Measurements from ENCODE around the gene XPR1. TPM values are rescaled to one million over a fixed set of nuclear protein-coding genes. Genes with fewer than 3 reads are reported as not detected.
A peak's percentile ranks its signal among the peaks of the same experiment; 100 is the strongest.

Gene XPR1
- total and polyA plus RNA-seq, 10 of the 15 experiments (the other 5 are each of a cell fraction or from before 2014, with no cell fraction given): 1.1 to 33.9 (median 11.3) TPM

DNA sequence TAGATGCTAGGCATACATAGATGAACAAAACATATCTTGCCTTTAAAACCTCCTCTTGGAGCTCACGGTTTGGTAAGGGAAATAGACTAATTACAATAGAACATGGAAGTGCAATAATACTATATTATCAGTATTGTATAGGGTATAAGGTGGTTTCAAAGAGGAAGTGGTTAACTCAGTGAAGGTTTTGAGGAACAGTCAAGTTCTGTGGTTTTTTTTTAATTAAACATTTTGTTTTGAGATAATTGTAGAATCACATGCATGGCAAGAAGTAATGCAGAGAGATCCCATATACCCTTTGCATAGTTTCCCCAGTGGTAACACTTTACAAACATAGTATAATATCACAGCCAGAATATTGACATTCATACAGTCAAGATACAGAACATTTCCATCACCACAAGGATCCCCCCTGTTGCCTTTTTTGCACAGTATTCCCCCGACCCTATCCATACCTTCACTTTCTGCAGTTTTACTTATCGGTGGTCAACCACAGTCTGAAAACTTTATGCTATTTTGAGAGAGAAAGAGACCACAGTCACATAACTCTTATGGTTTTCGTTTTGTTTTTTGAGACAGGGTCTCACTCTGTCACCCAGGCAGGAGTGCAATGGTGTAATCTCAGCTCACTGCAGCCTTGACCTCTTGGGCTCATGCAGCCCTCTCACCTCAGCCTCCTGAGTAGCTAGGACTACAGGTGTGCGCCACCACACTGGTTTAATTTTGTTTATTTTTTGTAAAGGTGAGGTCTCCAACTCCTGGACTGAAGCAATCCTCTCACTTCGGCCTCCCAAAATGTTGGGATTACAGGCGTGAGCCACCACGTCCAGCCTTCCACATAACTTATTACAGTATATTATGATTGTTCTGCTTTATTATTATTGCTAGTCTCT lies 220.4 kb downstream of the XPR1 start:
- ATAC-seq: peak; percentile 81
- no peak overlapping the region for H3K27ac ChIP-seq (ENCODE audit: control insufficient read depth, insufficient read depth)
- ChIA-PET POLR2A (no interaction called here), RAD21 (ENCODE audit: unreplicated experiment) (interaction anchor here (1.9 to 2.6 kb wide), 2 partner anchors 11 to 336 kb away, joined by 4 to 17 read pairs; no protein-coding TSS in a partner anchor), SMC1A (ENCODE audit: uncharacterized antibody, unreplicated experiment) (interaction anchor here (1.4 to 3.2 kb wide), 3 partner anchors 11 to 336 kb away, joined by 4 to 26 read pairs (median 12); no protein-coding TSS in a partner anchor), CTCF (interaction anchor here (0.6 to 2.6 kb wide), 3 partner anchors 10 to 289 kb away, joined by 3 to 27 read pairs (median 3); no protein-coding TSS in a partner anchor)
- DNase-seq (ENCODE audit: low read depth, low spot score): no peak
- H3K79me2 ChIP-seq (ENCODE audit: control insufficient read depth, insufficient read depth, low read length): no peaks in the 10 kb centered on the region
- no peak overlapping the region for H3K4me3 ChIP-seq
- no TSS peak for BruUV-seq (replicated peaks)
- no peaks in the 10 kb centered on the region for H4K20me1 ChIP-seq (ENCODE audit: control insufficient read depth, insufficient read depth)
- in situ Hi-C loops (cut with MboI) (no loop called here), intact Hi-C loops (cut with micrococcal nuclease; ENCODE audit: unreplicated experiment) (no loop called here)
- H3K9ac ChIP-seq (ENCODE audit: control insufficient read depth, insufficient read depth, low read length): no peak overlapping the region
- H3K27me3 ChIP-seq (replicated peaks in 1 of 2; ENCODE audit: control insufficient read depth in 2 of 2, insufficient read depth in 2 of 2, low read length in 1 of 2): no peaks in the 10 kb centered on the region
- 59% methylated on average over 8 of the region's 8 CpGs for WGBS (ENCODE audit: insufficient coverage, insufficient replicate concordance, low lambda C conversion rate, missing lambda C conversion rate)
- H3K9me3 ChIP-seq (replicated peaks; ENCODE audit: control insufficient read depth, insufficient read depth, low read length): peaks cover 4% of the 10 kb centered on the region; the same call in 2 of the 3 replicates
- peak overlapping the region; percentile 44 for H3K4me2 ChIP-seq (ENCODE audit: control insufficient read depth, insufficient read depth)
- FAIRE-seq: no peak
- H2AFZ ChIP-seq (ENCODE audit: control insufficient read depth, low read depth, low read length): no peak overlapping the region
- H3K4me1 ChIP-seq (ENCODE audit: control insufficient read depth, insufficient read depth, low read length): peaks cover 22% of the 10 kb centered on the region
- no peaks in the 10 kb centered on the region for H3K36me3 ChIP-seq (ENCODE audit: control insufficient read depth in 2 of 2, insufficient read depth in 2 of 2, low read length in 1 of 2)
- TF ChIP-seq SMC3 (IDR thresholded peaks at IDR 0.05; ENCODE audit: borderline replicate concordance, low read length): no peak
- no peak for TF ChIP-seq ESRRA (IDR thresholded peaks at IDR 0.05; ENCODE audit: low read length)
- TF ChIP-seq, protein P1, sequence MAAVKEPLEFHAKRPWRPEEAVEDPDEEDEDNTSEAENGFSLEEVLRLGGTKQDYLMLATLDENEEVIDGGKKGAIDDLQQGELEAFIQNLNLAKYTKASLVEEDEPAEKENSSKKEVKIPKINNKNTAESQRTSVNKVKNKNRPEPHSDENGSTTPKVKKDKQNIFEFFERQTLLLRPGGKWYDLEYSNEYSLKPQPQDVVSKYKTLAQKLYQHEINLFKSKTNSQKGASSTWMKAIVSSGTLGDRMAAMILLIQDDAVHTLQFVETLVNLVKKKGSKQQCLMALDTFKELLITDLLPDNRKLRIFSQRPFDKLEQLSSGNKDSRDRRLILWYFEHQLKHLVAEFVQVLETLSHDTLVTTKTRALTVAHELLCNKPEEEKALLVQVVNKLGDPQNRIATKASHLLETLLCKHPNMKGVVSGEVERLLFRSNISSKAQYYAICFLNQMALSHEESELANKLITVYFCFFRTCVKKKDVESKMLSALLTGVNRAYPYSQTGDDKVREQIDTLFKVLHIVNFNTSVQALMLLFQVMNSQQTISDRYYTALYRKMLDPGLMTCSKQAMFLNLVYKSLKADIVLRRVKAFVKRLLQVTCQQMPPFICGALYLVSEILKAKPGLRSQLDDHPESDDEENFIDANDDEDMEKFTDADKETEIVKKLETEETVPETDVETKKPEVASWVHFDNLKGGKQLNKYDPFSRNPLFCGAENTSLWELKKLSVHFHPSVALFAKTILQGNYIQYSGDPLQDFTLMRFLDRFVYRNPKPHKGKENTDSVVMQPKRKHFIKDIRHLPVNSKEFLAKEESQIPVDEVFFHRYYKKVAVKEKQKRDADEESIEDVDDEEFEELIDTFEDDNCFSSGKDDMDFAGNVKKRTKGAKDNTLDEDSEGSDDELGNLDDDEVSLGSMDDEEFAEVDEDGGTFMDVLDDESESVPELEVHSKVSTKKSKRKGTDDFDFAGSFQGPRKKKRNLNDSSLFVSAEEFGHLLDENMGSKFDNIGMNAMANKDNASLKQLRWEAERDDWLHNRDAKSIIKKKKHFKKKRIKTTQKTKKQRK (IDR thresholded peaks at IDR 0.05; ENCODE audit: low read depth, low read length): no peak
- TF ChIP-seq, protein P2, sequence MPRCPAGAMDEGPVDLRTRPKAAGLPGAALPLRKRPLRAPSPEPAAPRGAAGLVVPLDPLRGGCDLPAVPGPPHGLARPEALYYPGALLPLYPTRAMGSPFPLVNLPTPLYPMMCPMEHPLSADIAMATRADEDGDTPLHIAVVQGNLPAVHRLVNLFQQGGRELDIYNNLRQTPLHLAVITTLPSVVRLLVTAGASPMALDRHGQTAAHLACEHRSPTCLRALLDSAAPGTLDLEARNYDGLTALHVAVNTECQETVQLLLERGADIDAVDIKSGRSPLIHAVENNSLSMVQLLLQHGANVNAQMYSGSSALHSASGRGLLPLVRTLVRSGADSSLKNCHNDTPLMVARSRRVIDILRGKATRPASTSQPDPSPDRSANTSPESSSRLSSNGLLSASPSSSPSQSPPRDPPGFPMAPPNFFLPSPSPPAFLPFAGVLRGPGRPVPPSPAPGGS (IDR thresholded peaks at IDR 0.05; ENCODE audit: borderline replicate concordance, insufficient read depth, low read depth, low read length, poor library complexity, severe bottlenecking): no peak
- TF ChIP-seq, protein P3, sequence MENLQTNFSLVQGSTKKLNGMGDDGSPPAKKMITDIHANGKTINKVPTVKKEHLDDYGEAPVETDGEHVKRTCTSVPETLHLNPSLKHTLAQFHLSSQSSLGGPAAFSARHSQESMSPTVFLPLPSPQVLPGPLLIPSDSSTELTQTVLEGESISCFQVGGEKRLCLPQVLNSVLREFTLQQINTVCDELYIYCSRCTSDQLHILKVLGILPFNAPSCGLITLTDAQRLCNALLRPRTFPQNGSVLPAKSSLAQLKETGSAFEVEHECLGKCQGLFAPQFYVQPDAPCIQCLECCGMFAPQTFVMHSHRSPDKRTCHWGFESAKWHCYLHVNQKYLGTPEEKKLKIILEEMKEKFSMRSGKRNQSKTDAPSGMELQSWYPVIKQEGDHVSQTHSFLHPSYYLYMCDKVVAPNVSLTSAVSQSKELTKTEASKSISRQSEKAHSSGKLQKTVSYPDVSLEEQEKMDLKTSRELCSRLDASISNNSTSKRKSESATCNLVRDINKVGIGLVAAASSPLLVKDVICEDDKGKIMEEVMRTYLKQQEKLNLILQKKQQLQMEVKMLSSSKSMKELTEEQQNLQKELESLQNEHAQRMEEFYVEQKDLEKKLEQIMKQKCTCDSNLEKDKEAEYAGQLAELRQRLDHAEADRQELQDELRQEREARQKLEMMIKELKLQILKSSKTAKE (IDR thresholded peaks at IDR 0.05; ENCODE audit: low read depth, poor library complexity, severe bottlenecking): peak; percentile 80
- no peak for TF ChIP-seq WRNIP1 (IDR thresholded peaks at IDR 0.05; ENCODE audit: borderline replicate concordance, low read depth, low read length)
- TF ChIP-seq NFXL1 (IDR thresholded peaks at IDR 0.05; ENCODE audit: borderline replicate concordance): no peak
- no peak for TF ChIP-seq NRF1 (conservative IDR thresholded peaks at IDR 0.05; ENCODE audit: low read depth, low read length)
- peak; percentile 87 for TF ChIP-seq MEF2A (IDR thresholded peaks at IDR 0.05; ENCODE audit: insufficient read depth, low read depth, low read length)
- no peak for TF ChIP-seq RAD21 (IDR thresholded peaks at IDR 0.05; ENCODE audit: insufficient read depth, low read depth, low read length)
- TF ChIP-seq, protein P4, sequence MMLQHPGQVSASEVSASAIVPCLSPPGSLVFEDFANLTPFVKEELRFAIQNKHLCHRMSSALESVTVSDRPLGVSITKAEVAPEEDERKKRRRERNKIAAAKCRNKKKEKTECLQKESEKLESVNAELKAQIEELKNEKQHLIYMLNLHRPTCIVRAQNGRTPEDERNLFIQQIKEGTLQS (IDR thresholded peaks at IDR 0.05; ENCODE audit: borderline replicate concordance, extremely low read depth, low read depth, low read length): no peak
- TF ChIP-seq ETV6 (conservative IDR thresholded peaks at IDR 0.05 in 1 of 2, IDR thresholded peaks at IDR 0.05 in 1 of 2; ENCODE audit: borderline replicate concordance in 1 of 2, low read depth in 1 of 2): 0 out of 4 replicates have a peak, but pooled peaks of 1 of the 2 experiments have one; percentile 12
- no peak for TF ChIP-seq ZNF384 (IDR thresholded peaks at IDR 0.05; ENCODE audit: borderline replicate concordance, low read depth, low read length)
- TF ChIP-seq ATF7 (IDR thresholded peaks at IDR 0.05; ENCODE audit: low read depth): 0 out of 2 replicates have a peak, but pooled peaks have one; percentile 35
